ENCODE data around the gene MAPT.

- TF ChIP-seq CTCF (conservative IDR thresholded peaks at IDR 0.05; ENCODE audit: low read depth, low read length) (no peak), EZH2 (IDR thresholded peaks at IDR 0.05; ENCODE audit: borderline replicate concordance, low read depth, low read length, poor library complexity, severe bottlenecking) (no peak)
Measured at GRCh38 chr17:45848868-45849535, 45.4 kb upstream of the MAPT start.

Data from A673 (cell line).